Measurements from ENCODE around the gene GREM2. TPM values are rescaled to one million over a fixed set of nuclear protein-coding genes. Genes with fewer than 3 reads are reported as not detected.

The GREM2 gene
- not detected in 2 replicates for total RNA-seq (2014; rRNA removed; shearing (Covaris generic); ENCODE audit: low replicate concordance)

DNA sequence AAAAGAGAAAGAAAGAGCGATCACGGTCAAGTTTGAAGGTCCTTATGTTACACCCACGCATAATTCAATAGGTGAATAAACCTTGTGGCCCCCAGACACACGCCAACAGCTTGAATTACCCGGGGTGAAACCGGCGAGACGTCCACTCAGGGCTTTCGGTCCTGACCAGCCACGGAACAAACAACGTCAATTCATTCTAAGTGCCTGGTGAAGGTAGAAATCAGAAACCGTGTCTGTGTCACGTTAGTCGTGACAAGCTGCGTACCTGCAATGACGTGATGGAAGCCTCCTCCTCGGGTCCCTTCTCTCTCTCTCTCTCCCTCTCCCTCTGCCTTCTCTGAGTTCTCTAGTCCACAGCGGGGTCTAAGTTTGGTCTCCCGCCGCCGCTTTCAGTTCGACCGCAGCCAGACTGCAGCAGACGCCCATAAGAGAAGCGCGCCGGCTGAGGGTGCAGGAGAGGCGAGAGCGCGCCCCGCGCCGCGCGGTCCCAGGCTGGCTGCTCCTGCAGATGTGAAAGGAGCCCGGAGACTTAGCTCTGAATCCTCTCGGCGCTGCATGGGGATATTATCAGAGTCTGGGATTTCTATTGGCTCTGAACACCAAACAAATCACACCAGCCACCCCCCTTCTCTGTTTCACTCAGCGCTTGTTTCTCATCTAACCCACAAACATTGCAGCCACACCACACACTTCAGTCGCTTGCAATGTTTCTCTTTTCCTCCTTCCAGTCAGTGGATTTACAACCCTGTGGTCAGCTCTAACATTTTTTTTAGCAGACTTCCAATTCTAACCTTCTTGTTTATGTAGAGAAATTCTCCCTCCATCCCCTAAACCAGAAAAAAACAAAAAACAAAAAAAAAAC, at the start of gene GREM2:
TSS of gene GREM2 (minus strand) at position 537 of the 862 bp plus-strand sequence. CDS start 118,680 bp downstream, outside the sequence.
- Histone ChIP-seq H3K27ac (ENCODE audit: low read length) (no peak within 1 kb of the TSS), H3K9me3 (ENCODE audit: low read length) (no peaks in the 10 kb centered on the region), H4K20me1 (ENCODE audit: insufficient read depth, low read depth, low read length) (no peaks in the 10 kb centered on the region), H3K27me3 (ENCODE audit: low read length) (no peaks in the 10 kb centered on the region), H3K79me2 (ENCODE audit: low read length) (no peaks in the 10 kb centered on the region), H3K9me2 (replicated peaks; ENCODE audit: insufficient read depth, low read length) (no peaks in the 10 kb centered on the region), H3K4me3 (ENCODE audit: low read length) (peak within 1 kb of the TSS; percentile 64), H3K9ac (ENCODE audit: low read length) (peak within 1 kb of the TSS; percentile 46), H3K36me3 (ENCODE audit: insufficient read depth, low read length) (no peaks in the 10 kb centered on the region), H2AFZ (ENCODE audit: low read length) (peak within 1 kb of the TSS; percentile 65; the same call in 1 of the 2 replicates), H3K4me1 (ENCODE audit: low read length) (peaks cover 11% of the 10 kb centered on the region; the same call in 1 of the 2 replicates), H3K4me2 (ENCODE audit: low read depth, low read length, poor library complexity, severe bottlenecking) (peak within 1 kb of the TSS; percentile 69)
- DNase-seq = peak; percentile 51

DNA sequence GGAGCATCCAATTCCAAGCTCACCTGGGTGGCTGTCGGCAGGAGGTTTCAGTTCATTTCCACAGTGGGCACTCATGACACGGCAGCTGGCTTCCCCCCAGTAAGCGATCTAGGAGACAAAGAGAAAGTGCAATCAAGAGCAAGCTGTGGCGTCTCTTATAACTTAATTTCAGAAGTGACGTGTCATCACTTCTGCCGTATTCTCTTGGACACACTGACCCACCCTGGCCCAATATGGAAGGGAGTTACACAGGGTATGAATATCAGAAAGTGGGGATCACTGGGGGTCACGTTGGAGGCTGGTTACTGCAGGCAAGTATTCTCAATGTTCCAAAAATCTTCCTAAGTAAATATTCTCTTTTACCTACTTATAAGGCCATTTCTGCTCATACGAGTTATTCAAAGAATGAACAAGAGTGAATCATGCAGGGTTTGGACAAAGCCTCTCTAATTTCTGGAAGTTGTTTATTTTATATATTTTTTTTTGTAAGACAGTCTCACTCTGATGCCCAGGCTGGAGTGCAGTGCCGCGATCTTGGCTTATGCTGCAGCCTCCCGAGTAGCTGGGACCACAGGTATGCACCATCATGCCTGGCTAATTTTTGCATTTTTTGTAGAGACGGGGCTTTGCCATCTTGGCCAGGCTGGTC, 46.5 kb upstream of the GREM2 start:
- DNase-seq = no peak
- Histone ChIP-seq H4K20me1 (ENCODE audit: insufficient read depth, low read depth, low read length) (no peaks in the 10 kb centered on the region), H3K27me3 (ENCODE audit: low read length) (0 out of 2 replicates have a peak, but pooled peaks cover 2% of the 10 kb centered on the region), H3K4me2 (ENCODE audit: low read depth, low read length, poor library complexity, severe bottlenecking) (no peak overlapping the region), H3K27ac (ENCODE audit: low read length) (no peak overlapping the region), H3K9ac (ENCODE audit: low read length) (no peak overlapping the region), H3K4me1 (ENCODE audit: low read length) (peaks cover 2% of the 10 kb centered on the region; the same call in 1 of the 2 replicates), H3K9me3 (ENCODE audit: low read length) (no peaks in the 10 kb centered on the region), H2AFZ (ENCODE audit: low read length) (no peak overlapping the region), H3K9me2 (replicated peaks; ENCODE audit: insufficient read depth, low read length) (no peaks in the 10 kb centered on the region), H3K4me3 (ENCODE audit: low read length) (no peak overlapping the region), H3K36me3 (ENCODE audit: insufficient read depth, low read length) (no peaks in the 10 kb centered on the region), H3K79me2 (ENCODE audit: low read length) (no peaks in the 10 kb centered on the region)

DNA sequence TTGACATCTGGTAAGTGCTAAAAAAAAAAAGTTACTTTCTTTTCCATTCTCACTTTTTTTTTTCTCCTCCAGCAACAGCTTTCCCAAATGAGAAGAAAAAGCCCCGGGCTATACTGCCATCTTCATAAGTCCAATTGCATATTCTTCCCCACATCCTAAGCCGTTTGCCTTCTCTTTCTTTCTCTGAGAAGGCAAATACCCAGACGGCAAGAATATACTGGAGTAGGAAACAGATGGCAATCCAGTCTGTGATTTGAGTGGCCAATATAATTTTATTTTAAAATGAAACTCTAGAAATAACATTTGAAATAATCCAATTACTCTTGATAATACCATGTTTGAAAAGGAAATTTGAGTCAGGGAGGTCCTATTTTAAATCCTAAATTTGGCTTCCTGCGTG, 44.6 kb upstream of the GREM2 start:
- no peak overlapping the region for H3K9ac ChIP-seq (ENCODE audit: low read length)
- 0 out of 2 replicates have a peak, but pooled peaks cover 2% of the 10 kb centered on the region for H3K27me3 ChIP-seq (ENCODE audit: low read length)
- H3K4me2 ChIP-seq (ENCODE audit: low read depth, low read length, poor library complexity, severe bottlenecking) = no peak overlapping the region
- no peak overlapping the region for H3K27ac ChIP-seq (ENCODE audit: low read length)
- no peaks in the 10 kb centered on the region for H3K9me3 ChIP-seq (ENCODE audit: low read length)
- no peaks in the 10 kb centered on the region for H3K36me3 ChIP-seq (ENCODE audit: insufficient read depth, low read length)
- no peak overlapping the region for H3K4me3 ChIP-seq (ENCODE audit: low read length)
- H2AFZ ChIP-seq (ENCODE audit: low read length) = no peak overlapping the region
- H3K79me2 ChIP-seq (ENCODE audit: low read length) = no peaks in the 10 kb centered on the region
- peaks cover 2% of the 10 kb centered on the region; the same call in 1 of the 2 replicates for H3K4me1 ChIP-seq (ENCODE audit: low read length)
- H3K9me2 ChIP-seq (replicated peaks; ENCODE audit: insufficient read depth, low read length) = no peaks in the 10 kb centered on the region
- H4K20me1 ChIP-seq (ENCODE audit: insufficient read depth, low read depth, low read length) = no peaks in the 10 kb centered on the region
- no peak for DNase-seq

DNA sequence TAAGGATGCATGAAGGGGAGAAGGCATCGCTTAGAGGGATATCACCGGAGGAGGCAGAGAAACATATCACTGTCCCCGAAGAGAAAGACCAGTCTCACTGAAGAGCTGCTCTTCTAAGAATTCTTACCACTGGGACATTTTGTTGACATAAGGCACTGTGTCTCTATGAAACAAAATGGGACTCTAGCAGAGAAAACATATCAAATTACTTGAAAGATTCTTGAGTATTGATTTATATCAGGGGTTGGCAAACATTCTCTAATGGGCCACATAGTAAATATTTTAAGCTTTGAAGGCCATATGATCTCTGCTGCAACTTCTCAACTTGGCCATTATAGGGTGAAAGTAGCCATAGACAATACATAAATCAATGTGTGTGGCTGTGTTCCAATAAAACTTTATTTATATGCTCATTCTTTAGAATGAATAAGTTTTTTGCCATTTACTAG, 41.0 kb upstream of the GREM2 start:
- Histone ChIP-seq H3K4me1 (ENCODE audit: low read length) (peaks cover 2% of the 10 kb centered on the region; the same call in 1 of the 2 replicates), H3K9me3 (ENCODE audit: low read length) (no peaks in the 10 kb centered on the region), H3K36me3 (ENCODE audit: insufficient read depth, low read length) (no peaks in the 10 kb centered on the region), H3K27me3 (ENCODE audit: low read length) (no peaks in the 10 kb centered on the region), H3K4me3 (ENCODE audit: low read length) (no peak overlapping the region), H3K9ac (ENCODE audit: low read length) (no peak overlapping the region), H3K4me2 (ENCODE audit: low read depth, low read length, poor library complexity, severe bottlenecking) (no peak overlapping the region), H3K9me2 (replicated peaks; ENCODE audit: insufficient read depth, low read length) (no peaks in the 10 kb centered on the region), H4K20me1 (ENCODE audit: insufficient read depth, low read depth, low read length) (no peaks in the 10 kb centered on the region), H2AFZ (ENCODE audit: low read length) (no peak overlapping the region), H3K79me2 (ENCODE audit: low read length) (no peaks in the 10 kb centered on the region), H3K27ac (ENCODE audit: low read length) (no peak overlapping the region)
- DNase-seq = no peak

DNA sequence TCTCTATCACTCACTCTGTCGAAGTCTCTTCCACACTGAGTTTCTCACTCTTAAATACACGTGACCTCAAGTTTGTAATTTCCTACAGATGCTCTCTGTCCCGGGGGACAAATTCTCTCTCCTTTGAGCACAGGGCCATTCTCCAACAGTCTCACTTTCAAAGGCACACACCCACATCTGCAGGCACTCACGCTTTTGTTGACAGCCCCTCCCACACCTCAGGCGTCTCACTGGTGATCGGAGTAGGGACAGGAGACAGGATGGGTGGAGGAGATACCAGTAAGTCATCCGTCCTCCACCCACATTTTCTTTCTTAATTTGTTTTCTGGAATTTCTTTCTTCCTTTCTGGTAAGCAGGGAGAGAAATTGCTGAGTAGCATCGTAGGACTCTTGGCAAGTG, 40.6 kb upstream of the GREM2 start:
- no peak for DNase-seq
- H3K36me3 ChIP-seq (ENCODE audit: insufficient read depth, low read length) = no peaks in the 10 kb centered on the region
- no peaks in the 10 kb centered on the region for H3K9me2 ChIP-seq (replicated peaks; ENCODE audit: insufficient read depth, low read length)
- no peak overlapping the region for H3K27ac ChIP-seq (ENCODE audit: low read length)
- no peaks in the 10 kb centered on the region for H3K79me2 ChIP-seq (ENCODE audit: low read length)
- H3K9ac ChIP-seq (ENCODE audit: low read length) = no peak overlapping the region
- H4K20me1 ChIP-seq (ENCODE audit: insufficient read depth, low read depth, low read length) = no peaks in the 10 kb centered on the region
- H3K4me2 ChIP-seq (ENCODE audit: low read depth, low read length, poor library complexity, severe bottlenecking) = no peak overlapping the region
- H3K27me3 ChIP-seq (ENCODE audit: low read length) = no peaks in the 10 kb centered on the region
- no peaks in the 10 kb centered on the region for H3K9me3 ChIP-seq (ENCODE audit: low read length)
- no peak overlapping the region for H2AFZ ChIP-seq (ENCODE audit: low read length)
- H3K4me3 ChIP-seq (ENCODE audit: low read length) = no peak overlapping the region
- peaks cover 2% of the 10 kb centered on the region; the same call in 1 of the 2 replicates for H3K4me1 ChIP-seq (ENCODE audit: low read length)

DNA sequence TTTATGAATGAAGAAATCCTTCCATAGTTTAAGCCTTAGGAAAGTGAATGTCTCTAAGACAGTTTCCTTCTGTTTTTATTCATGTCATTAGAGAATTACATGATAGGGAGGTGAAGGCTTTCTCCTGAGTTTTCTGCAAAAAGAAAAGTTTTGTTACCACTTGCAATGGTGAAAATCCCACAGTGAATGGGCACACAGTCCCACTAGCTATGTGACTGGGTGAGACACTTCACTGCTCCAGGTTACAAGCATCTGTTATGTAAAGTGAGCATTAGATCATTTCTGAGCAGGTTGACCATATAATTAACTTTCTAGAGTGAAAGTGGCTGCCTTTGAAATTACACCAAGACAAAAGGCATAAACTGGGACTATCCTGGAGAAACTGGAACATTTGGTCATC, 38.9 kb upstream of the GREM2 start:
- no peaks in the 10 kb centered on the region for H3K36me3 ChIP-seq (ENCODE audit: insufficient read depth, low read length)
- H3K4me1 ChIP-seq (ENCODE audit: low read length) = no peaks in the 10 kb centered on the region; the same call in 1 of the 2 replicates
- H4K20me1 ChIP-seq (ENCODE audit: insufficient read depth, low read depth, low read length) = no peaks in the 10 kb centered on the region
- no peaks in the 10 kb centered on the region for H3K27me3 ChIP-seq (ENCODE audit: low read length)
- no peak overlapping the region for H2AFZ ChIP-seq (ENCODE audit: low read length)
- H3K4me3 ChIP-seq (ENCODE audit: low read length) = no peak overlapping the region
- H3K9ac ChIP-seq (ENCODE audit: low read length) = no peak overlapping the region
- no peaks in the 10 kb centered on the region for H3K79me2 ChIP-seq (ENCODE audit: low read length)
- no peak overlapping the region for H3K4me2 ChIP-seq (ENCODE audit: low read depth, low read length, poor library complexity, severe bottlenecking)
- H3K27ac ChIP-seq (ENCODE audit: low read length) = no peak overlapping the region
- H3K9me2 ChIP-seq (replicated peaks; ENCODE audit: insufficient read depth, low read length) = no peaks in the 10 kb centered on the region
- DNase-seq = no peak
- no peaks in the 10 kb centered on the region for H3K9me3 ChIP-seq (ENCODE audit: low read length)

DNA sequence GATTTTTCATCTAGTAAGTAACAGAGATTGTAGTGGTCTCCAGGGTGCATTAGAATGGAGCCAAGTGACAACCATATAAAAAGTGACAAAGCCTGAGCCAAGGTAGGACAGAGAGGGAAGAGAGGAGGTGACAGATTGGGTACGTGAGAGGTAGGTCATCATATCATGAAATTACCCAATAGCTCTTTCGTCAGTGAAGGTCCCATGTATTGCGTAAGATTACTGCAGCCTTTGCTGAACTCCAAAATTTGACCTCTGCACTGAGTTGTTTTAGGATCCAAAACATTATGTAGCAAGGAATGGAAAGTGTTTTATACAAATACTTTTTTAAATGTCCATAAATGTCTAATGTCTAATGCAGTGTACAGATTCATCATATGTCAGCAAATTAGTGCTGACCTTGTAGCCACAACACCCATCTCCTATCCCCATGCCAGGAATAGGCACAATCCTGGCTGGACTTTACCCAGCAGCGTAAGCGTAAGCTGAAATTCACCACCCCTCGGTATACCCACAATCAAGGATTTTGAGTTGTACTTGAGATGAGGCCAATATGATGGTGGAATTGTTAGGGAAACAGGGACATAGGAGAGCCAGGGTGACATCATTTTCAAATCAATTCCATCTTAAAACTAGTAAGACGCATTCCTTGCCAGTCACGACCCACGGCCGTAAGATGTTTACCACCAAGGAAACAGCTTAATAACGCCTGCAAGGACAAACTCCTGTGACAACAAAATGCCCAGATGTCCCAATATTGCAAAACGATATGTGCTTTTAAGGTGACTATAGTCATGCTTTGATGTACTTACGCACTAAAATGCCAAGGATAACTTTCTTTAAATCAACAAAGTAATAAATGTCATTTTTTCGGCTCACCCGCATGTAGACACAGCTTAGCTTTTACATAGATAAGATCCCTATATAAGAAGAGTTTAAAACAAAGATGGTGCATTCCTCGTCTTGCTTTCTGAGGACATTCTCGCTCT, 38.1 kb upstream of the GREM2 start:
- Histone ChIP-seq H3K9me2 (replicated peaks; ENCODE audit: insufficient read depth, low read length) (no peaks in the 10 kb centered on the region), H3K9ac (ENCODE audit: low read length) (no peak overlapping the region), H3K36me3 (ENCODE audit: insufficient read depth, low read length) (no peaks in the 10 kb centered on the region), H3K4me3 (ENCODE audit: low read length) (no peak overlapping the region), H3K4me1 (ENCODE audit: low read length) (no peaks in the 10 kb centered on the region), H3K79me2 (ENCODE audit: low read length) (no peaks in the 10 kb centered on the region), H4K20me1 (ENCODE audit: insufficient read depth, low read depth, low read length) (no peaks in the 10 kb centered on the region), H3K9me3 (ENCODE audit: low read length) (no peaks in the 10 kb centered on the region), H3K27me3 (ENCODE audit: low read length) (no peaks in the 10 kb centered on the region), H3K27ac (ENCODE audit: low read length) (no peak overlapping the region), H2AFZ (ENCODE audit: low read length) (no peak overlapping the region), H3K4me2 (ENCODE audit: low read depth, low read length, poor library complexity, severe bottlenecking) (no peak overlapping the region)
- no peak for DNase-seq
